IPS-20b (cell line): ENCODE results near the gene EPS8.

ENCODE experiments used
- H3K27ac ChIP-seq: one replicate; pipeline ENCODE4 v1.5.1; 2013; ENCODE audit warnings: low read length
- H3K27me3 ChIP-seq: 2 replicates; pipeline ENCODE4 v1.6.1; 2013; ENCODE audit warnings: mild to moderate bottlenecking, low read length, inconsistent platforms; ENCODE audit not compliant: insufficient read depth
- H3K36me3 ChIP-seq: 2 replicates; pipeline ENCODE4 v1.6.1; 2013; ENCODE audit warnings: low read depth, mild to moderate bottlenecking, inconsistent platforms, low read length, moderate library complexity; ENCODE audit not compliant: insufficient read depth
- H3K4me1 ChIP-seq: 2 replicates; pipeline ENCODE4 v1.6.1; 2013; ENCODE audit warnings: mild to moderate bottlenecking, control low read depth, inconsistent platforms, low read length, moderate library complexity; ENCODE audit not compliant: insufficient read depth
- H3K4me3 ChIP-seq: 2 replicates; pipeline ENCODE4 v1.5.1; 2013; ENCODE audit warnings: mild to moderate bottlenecking, low read length, inconsistent platforms
- H3K9ac ChIP-seq: 2 replicates; pipeline ENCODE4 v1.6.1; 2013; ENCODE audit warnings: low read depth, mild to moderate bottlenecking, inconsistent platforms, low read length, moderate library complexity
- H3K9me3 ChIP-seq: 2 replicates; pipeline ENCODE4 v1.6.1; 2013; ENCODE audit warnings: mild to moderate bottlenecking, low read depth, low read length, inconsistent platforms; ENCODE audit not compliant: insufficient read depth

The EPS8 gene

DNA sequence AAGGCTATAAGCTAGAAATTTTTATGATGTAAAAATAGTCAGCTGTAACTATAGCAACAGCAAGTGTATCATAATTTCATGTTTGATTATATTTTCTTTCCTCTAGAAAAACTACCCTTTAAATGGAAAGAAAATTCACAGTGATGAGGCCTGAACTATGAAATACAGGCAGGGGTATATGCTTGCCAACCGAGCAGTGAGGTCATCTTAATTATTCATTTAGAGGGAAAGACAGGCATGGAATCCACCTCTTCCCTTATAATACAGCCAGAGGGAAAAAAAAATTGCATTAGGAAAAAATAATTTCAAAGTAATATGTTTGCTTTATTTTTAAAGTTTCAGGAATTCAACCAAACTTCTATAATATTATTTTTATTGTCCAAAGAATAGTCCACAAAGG lies 139.8 kb downstream of the EPS8 start:
- H3K36me3 ChIP-seq: no peaks in the 10 kb centered on the region
- H3K27ac ChIP-seq: no peak overlapping the region
- H3K9ac ChIP-seq: no peak overlapping the region

DNA sequence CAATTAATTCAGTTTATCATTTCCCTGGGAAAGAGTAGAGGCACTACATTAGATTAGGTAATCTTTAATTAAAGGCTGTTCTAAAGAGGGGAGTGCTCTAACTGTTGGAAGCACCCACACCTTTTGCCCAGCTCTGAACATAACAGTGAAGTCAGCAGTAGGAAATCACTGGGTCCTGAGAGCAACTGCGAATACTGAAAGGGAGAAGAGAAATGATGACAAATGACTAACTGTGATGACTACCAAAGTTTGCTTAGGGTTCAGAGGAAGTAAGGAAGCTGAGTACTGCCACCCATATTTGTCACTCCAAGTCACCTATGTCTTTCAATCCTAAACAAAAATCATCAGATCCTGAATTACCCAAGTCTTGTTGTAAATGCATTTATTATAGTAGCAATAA lies 140.6 kb downstream of the EPS8 start:
- Histone ChIP-seq H3K4me3 (no peak overlapping the region), H3K36me3 (no peaks in the 10 kb centered on the region), H3K4me1 (no peaks in the 10 kb centered on the region), H3K27ac (no peak overlapping the region), H3K9me3 (no peaks in the 10 kb centered on the region), H3K27me3 (no peaks in the 10 kb centered on the region), H3K9ac (no peak overlapping the region)

More for the DNA sequence above, 139.8 kb downstream of the EPS8 start:
- Histone ChIP-seq H3K4me3 (no peak overlapping the region), H3K27me3 (no peaks in the 10 kb centered on the region), H3K4me1 (no peaks in the 10 kb centered on the region), H3K9me3 (no peaks in the 10 kb centered on the region)

DNA sequence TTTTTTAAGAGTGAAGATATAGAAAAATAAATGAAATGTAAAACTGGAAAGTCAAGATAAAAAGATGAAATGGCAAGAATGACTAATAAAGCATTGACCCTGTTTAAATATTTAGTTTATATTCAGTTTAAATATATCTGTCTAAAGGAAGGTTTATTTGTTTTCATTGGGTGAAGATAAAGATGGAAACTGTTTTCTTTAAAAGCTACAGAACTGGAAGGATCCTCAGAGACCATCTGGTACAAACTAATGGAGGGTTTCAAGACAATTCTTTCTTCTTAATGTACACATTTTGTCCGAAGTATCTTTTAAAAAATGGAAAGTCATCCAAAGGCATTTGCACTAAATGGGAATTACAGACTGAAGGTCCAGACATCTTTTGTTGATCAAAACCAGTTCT lies 142.6 kb downstream of the EPS8 start:
- Histone ChIP-seq H3K27ac (no peak overlapping the region), H3K9me3 (no peaks in the 10 kb centered on the region), H3K27me3 (no peaks in the 10 kb centered on the region), H3K36me3 (no peaks in the 10 kb centered on the region), H3K9ac (no peak overlapping the region), H3K4me3 (no peak overlapping the region), H3K4me1 (no peaks in the 10 kb centered on the region)

DNA sequence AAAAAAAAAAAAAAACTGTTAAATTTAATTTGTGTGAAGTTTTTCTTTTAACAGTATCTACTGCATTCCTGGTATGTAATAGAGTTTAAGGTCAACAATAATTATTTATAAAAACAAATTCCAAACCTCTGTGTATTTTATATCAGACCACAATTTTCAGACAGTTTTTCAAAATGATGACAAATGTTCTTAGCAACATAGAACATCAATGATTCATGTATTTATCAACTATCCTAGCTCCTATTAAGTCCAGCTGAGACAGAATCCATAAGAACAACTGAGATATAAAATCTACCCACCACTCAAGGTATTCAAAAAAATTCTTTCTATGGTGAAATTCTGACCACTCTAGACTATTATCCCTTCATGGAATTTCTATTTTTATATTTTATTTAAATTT lies 144.5 kb downstream of the EPS8 start:
- Histone ChIP-seq H3K4me3 (no peak overlapping the region), H3K27me3 (no peaks in the 10 kb centered on the region), H3K9ac (no peak overlapping the region), H3K36me3 (0 out of 2 replicates have a peak, but pooled peaks cover 5% of the 10 kb centered on the region), H3K4me1 (no peaks in the 10 kb centered on the region), H3K9me3 (no peaks in the 10 kb centered on the region), H3K27ac (no peak overlapping the region)

DNA sequence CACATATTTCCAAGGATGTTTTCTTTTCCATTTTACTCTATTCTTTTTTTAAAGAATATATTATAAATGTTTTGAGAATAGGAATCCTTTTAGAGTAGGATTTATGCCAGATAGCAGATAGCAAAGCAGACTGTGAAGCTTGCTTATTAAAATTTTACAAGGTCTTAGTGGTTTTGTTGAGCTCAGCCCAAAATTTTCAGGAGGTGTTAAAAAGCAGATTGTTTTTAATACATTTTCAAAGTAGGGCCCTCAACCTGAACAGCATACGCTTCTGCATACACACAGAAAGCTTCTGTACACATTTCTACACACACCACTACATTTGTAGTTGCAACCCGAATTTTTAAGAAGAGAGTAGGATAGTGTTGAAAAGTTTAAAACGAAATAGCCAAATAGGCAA lies 151.0 kb downstream of the EPS8 start:
- Histone ChIP-seq H3K27ac (no peak overlapping the region), H3K4me1 (peaks cover 7% of the 10 kb centered on the region), H3K9me3 (no peaks in the 10 kb centered on the region), H3K36me3 (0 out of 2 replicates have a peak, but pooled peaks cover 5% of the 10 kb centered on the region), H3K9ac (no peak overlapping the region), H3K27me3 (no peaks in the 10 kb centered on the region), H3K4me3 (no peak overlapping the region)

DNA sequence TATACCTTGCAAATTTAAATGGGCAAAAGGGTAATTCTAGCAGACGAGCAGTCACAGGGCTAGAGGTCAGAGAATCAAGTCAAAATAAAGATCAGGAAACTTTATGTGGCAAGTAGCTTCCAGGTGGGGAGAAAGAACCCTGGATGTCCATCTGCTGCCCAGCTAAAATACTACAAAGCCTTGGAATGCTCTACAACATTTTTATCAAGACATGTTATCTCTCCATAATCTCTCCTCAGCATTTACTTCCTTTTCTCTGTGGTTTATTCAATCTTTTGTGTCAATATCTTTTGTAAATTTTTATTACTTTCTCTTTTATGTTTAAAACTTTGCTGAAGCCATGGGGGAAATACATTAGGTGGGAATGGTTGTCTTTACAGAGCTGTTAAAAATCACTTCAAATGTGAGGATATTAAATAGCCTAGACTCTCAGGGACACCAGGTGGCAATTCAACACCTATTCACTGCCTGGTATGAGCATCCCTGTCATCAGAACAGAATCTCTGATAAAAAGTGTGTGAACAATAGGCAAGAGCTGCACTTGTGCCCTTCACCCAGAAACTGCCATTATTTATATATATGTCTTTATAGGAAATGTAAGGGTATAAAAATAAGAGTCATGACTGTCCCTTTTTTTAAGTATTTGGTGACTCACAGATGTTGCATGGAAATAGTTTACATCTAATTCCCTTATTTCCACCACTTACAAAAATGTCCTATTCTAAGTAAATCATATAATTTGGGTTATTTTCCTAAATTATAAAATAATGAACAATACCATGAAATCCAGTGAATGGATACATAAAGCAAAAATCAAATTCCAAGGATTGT lies 152.9 kb downstream of the EPS8 start:
- H3K27ac ChIP-seq: no peak overlapping the region
- no peaks in the 10 kb centered on the region for H3K27me3 ChIP-seq
- no peak overlapping the region for H3K9ac ChIP-seq
- 0 out of 2 replicates have a peak, but pooled peaks cover 5% of the 10 kb centered on the region for H3K36me3 ChIP-seq
- no peaks in the 10 kb centered on the region for H3K9me3 ChIP-seq
- peaks cover 8% of the 10 kb centered on the region for H3K4me1 ChIP-seq
- no peak overlapping the region for H3K4me3 ChIP-seq

DNA sequence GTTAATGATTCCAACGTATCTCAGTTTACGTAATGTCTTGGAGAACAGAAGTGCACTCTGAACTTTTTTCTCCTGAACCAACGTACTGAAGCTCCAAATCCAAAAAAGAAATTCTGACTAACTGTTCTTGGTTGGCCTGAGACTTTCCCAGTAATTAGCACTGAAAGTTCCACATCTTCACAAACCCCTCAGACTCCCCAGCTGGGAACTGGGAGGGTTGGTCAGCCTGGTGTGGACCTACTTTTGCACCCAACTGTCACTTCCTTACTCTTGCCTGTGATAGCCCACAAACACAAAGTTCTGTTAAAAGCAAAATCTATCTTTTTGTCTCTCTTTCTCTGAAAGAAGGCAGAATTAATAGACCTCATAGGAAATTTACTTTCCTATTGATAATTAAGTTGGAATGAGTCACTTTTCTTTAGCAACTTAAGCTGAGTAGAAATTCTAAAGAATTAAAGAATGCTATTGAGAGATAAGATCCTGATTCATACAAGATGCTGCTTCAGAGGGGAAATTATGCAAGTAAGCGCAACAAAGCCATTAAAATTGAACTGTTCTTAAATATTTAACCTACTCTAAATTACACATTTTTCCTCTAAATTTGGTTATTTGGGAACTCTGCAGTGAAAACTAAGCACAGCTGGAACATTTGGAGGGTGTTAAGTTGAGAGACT lies 155.0 kb downstream of the EPS8 start:
- Histone ChIP-seq H3K36me3 (no peaks in the 10 kb centered on the region), H3K9ac (no peak overlapping the region), H3K4me1 (peaks cover 14% of the 10 kb centered on the region), H3K4me3 (no peak overlapping the region), H3K27me3 (no peaks in the 10 kb centered on the region), H3K9me3 (no peaks in the 10 kb centered on the region), H3K27ac (no peak overlapping the region)

DNA sequence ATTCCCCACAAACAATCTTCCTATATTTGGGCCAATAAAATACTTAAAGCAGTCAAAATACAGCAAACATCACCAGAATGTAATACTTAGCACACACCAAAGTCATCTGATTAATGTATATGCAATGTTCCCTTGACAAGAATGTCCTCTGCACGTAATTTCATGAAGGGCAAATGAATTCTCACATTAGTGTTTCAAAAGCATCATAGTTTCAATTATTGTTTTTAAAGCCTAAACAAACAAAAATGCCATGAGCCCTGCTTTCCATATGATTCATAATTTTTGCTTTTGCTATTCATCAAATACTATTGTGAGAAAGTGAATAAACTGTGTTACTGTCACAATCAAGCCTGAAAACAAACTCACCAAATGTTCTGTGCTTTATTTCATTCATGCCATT lies 156.0 kb downstream of the EPS8 start:
- no peaks in the 10 kb centered on the region for H3K9me3 ChIP-seq
- H3K36me3 ChIP-seq: no peaks in the 10 kb centered on the region
- no peaks in the 10 kb centered on the region for H3K27me3 ChIP-seq
- H3K4me1 ChIP-seq: peaks cover 17% of the 10 kb centered on the region
- no peak overlapping the region for H3K9ac ChIP-seq
- H3K27ac ChIP-seq: no peak overlapping the region
- no peak overlapping the region for H3K4me3 ChIP-seq

DNA sequence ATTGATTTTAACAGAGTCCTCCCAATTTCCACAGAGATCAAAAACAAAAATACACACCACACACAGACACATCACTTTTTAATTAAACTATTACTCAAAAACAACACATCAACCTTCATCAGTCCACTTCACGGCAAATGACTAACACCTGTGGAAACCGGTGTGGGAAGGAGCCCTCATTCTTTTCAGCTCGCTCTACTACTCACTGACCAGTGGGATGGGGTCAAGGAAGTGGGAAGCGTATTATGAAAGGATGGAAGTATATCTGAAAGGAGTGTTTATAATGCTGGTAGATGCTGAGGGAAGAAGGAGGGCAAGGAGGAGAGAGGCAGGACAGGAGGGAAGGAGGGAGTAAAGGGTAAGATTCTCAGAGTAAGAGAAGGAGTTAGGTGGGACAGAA lies 156.5 kb downstream of the EPS8 start:
- Histone ChIP-seq H3K27ac (no peak overlapping the region), H3K36me3 (no peaks in the 10 kb centered on the region), H3K9me3 (no peaks in the 10 kb centered on the region), H3K4me3 (no peak overlapping the region), H3K9ac (no peak overlapping the region), H3K27me3 (no peaks in the 10 kb centered on the region), H3K4me1 (peaks cover 16% of the 10 kb centered on the region)

DNA sequence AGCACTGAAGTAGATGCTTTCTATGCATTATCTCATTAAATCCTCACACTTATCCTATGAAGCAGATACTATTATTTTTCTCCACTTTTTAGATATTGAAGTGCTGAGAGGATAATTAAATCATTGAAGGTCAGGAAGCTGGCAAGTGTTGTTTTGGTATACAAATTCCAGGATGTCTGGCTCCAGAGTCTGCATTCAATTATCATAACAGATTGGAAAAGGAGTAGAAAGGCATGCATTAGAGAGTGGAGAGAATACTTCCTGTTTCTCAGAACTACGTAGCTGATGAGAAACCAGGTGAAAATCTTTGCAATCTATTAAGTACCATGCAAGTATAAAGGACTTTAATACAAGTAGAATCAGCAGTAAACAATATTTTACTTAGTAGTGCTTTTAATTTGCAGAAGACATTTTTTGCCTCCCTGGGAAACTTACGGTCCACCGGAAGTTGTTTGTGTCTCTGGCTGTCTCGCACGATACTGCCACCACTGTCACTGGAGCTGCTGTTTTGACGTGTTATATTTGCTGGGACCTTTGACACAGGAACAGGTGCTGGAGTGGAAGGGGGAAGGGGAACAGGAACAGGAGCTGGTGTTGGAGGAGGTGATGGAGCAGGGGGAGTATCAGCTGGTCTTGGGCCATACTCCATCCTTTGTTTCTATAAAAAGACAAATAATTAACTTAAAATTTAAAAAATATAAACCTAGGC lies 158.0 kb downstream of the EPS8 start:
- Histone ChIP-seq H3K27ac (no peak overlapping the region), H3K36me3 (no peaks in the 10 kb centered on the region), H3K4me3 (no peak overlapping the region), H3K9me3 (no peaks in the 10 kb centered on the region), H3K4me1 (peaks cover 11% of the 10 kb centered on the region), H3K9ac (no peak overlapping the region), H3K27me3 (no peaks in the 10 kb centered on the region)

DNA sequence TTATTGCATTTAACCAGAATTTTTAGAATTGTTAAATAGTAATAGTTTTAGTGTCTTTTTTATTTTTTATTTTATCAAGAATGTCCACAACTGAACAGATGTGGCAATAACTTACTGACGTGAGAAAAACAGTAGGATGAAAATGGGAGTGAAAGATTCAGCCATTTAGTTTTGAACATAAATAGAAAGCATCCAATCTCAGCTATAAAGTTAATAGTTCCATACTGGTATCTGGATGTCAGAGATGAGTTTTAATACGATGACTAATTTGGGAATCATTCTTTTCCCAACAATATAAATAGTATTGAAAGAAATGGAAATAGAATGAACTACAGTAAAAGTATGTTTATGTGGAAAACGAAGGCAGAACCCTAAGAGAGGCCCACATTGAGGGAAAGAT lies 159.4 kb downstream of the EPS8 start:
- H3K9me3 ChIP-seq: no peaks in the 10 kb centered on the region
- peaks cover 11% of the 10 kb centered on the region for H3K4me1 ChIP-seq
- no peak overlapping the region for H3K9ac ChIP-seq
- H3K27me3 ChIP-seq: no peaks in the 10 kb centered on the region
- no peaks in the 10 kb centered on the region for H3K36me3 ChIP-seq
- no peak overlapping the region for H3K4me3 ChIP-seq
- H3K27ac ChIP-seq: no peak overlapping the region
